ENCODE measurements around the gene KRTAP5-10.
"Not testable (repeated sequence)": the region's sequence is repeated elsewhere in the genome, so short reads cannot be mapped to it uniquely, and the experiment has no call there.

KRTAP5-10 gene

GRCh38 chr11:71574418-71574817 lies 9.1 kb downstream of the KRTAP5-10 start:
- DNase-seq: no peak

GRCh38 chr11:71575723-71576424 lies 10.5 kb downstream of the KRTAP5-10 start:
- DNase-seq: no peak

GRCh38 chr11:71576688-71577465 lies 11.5 kb downstream of the KRTAP5-10 start:
- not testable (repeated sequence) for DNase-seq

GRCh38 chr11:71577469-71578004 lies 12.2 kb downstream of the KRTAP5-10 start:
- no peak for DNase-seq

GRCh38 chr11:71579513-71579912 lies 14.2 kb downstream of the KRTAP5-10 start:
- not testable (repeated sequence) for DNase-seq

GRCh38 chr11:71580057-71581003 lies 15.0 kb downstream of the KRTAP5-10 start:
- DNase-seq: peak; percentile 79

GRCh38 chr11:71581826-71582225 lies 16.5 kb downstream of the KRTAP5-10 start:
- no peak for DNase-seq

GRCh38 chr11:71582309-71582895 lies 17.0 kb downstream of the KRTAP5-10 start, which contains the start of gene KRTAP5-11:
Gene KRTAP5-11, minus strand, starts transcription at chr11:71582875. Its CDS starts 38 bp downstream, at chr11:71582837.
- DNase-seq: no peak

GRCh38 chr11:71582969-71583368 lies 17.6 kb downstream of the KRTAP5-10 start:
- not testable (repeated sequence) for DNase-seq

- not testable (repeated sequence) for DNase-seq
Measured at GRCh38 chr11:71585673-71586072, 20.3 kb downstream of the KRTAP5-10 start.

GRCh38 chr11:71588314-71588713 lies 23.0 kb downstream of the KRTAP5-10 start:
- not testable (repeated sequence) for DNase-seq

GRCh38 chr11:71588822-71589545 lies 23.6 kb downstream of the KRTAP5-10 start:
- not testable (repeated sequence) for DNase-seq

- not testable (repeated sequence) for DNase-seq
Measured at GRCh38 chr11:71589546-71589920, 24.2 kb downstream of the KRTAP5-10 start.

GRCh38 chr11:71603221-71603620 lies 37.9 kb downstream of the KRTAP5-10 start:
- not testable (repeated sequence) for DNase-seq

GRCh38 chr11:71604798-71605488 lies 39.6 kb downstream of the KRTAP5-10 start:
- DNase-seq: not testable (repeated sequence)

- not testable (repeated sequence) for DNase-seq
Measured at GRCh38 chr11:71606853-71607519, 41.6 kb downstream of the KRTAP5-10 start.

GRCh38 chr11:71607520-71608216 lies 42.3 kb downstream of the KRTAP5-10 start:
- DNase-seq: not testable (repeated sequence)

- DNase-seq: not testable (repeated sequence)
Measured at GRCh38 chr11:71608272-71608671, 42.9 kb downstream of the KRTAP5-10 start.

- DNase-seq: not testable (repeated sequence)
Measured at GRCh38 chr11:71611218-71611910, 46.0 kb downstream of the KRTAP5-10 start.
